GM12892 (cell line): ENCODE data around the gene IGSF5.

Experiments
- POLR2A ChIP-seq: IDR thresholded peaks from 2 replicates; pipeline ENCODE4 v1.6.1; 2011; ENCODE audit warnings: low read depth, low read length, control low read depth
- POLR2AphosphoS5 ChIP-seq: IDR thresholded peaks from 2 replicates; pipeline ENCODE4 v1.6.1; 2011; ENCODE audit warnings: low read depth, low read length, control low read depth
- TAF1 ChIP-seq: IDR thresholded peaks from 2 replicates; pipeline ENCODE4 v1.6.1; 2011; ENCODE audit warnings: low read depth, mild to moderate bottlenecking, control low read depth, low read length, borderline replicate concordance

GRCh38 chr21:39775816-39776215, 30.8 kb downstream of the IGSF5 start:
- TF ChIP-seq TAF1 = no peak
- TF ChIP-seq POLR2A = no peak
- TF ChIP-seq POLR2AphosphoS5 = no peak
